ENCODE results near the gene RELT. TPM values are rescaled to one million over a fixed set of nuclear protein-coding genes. Genes with fewer than 3 reads are reported as not detected.

The RELT gene
- total RNA-seq, 2 donors from 2014 or later = 6.5 to 14.2 TPM

DNA sequence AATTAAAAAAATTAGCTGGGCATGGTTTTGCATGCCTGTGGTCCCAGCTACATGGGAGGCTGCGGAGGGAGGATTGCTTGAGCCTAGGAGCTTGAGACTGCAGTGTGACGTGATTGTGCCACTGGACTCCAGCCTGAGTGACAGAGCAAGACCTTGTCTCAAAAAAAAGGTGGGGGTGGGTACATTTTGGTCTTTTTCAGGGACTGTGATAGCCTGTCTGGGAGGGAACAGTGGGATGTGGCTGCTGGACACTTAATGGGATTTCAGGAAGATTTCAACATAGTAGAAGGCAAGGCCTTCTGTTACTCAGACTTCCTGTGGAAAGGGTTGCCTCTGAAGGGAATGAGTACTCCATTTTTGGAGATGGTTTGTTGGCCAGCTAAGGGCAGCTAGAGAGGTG lies 40.6 kb downstream of the RELT start:
- no peak for ATAC-seq (ENCODE audit: insufficient number of reproducible peaks, low FRiP score, low read depth)
- H3K27ac ChIP-seq = no peak overlapping the region
- TF ChIP-seq, protein P1, sequence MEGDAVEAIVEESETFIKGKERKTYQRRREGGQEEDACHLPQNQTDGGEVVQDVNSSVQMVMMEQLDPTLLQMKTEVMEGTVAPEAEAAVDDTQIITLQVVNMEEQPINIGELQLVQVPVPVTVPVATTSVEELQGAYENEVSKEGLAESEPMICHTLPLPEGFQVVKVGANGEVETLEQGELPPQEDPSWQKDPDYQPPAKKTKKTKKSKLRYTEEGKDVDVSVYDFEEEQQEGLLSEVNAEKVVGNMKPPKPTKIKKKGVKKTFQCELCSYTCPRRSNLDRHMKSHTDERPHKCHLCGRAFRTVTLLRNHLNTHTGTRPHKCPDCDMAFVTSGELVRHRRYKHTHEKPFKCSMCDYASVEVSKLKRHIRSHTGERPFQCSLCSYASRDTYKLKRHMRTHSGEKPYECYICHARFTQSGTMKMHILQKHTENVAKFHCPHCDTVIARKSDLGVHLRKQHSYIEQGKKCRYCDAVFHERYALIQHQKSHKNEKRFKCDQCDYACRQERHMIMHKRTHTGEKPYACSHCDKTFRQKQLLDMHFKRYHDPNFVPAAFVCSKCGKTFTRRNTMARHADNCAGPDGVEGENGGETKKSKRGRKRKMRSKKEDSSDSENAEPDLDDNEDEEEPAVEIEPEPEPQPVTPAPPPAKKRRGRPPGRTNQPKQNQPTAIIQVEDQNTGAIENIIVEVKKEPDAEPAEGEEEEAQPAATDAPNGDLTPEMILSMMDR (IDR thresholded peaks at IDR 0.05) = no peak

DNA sequence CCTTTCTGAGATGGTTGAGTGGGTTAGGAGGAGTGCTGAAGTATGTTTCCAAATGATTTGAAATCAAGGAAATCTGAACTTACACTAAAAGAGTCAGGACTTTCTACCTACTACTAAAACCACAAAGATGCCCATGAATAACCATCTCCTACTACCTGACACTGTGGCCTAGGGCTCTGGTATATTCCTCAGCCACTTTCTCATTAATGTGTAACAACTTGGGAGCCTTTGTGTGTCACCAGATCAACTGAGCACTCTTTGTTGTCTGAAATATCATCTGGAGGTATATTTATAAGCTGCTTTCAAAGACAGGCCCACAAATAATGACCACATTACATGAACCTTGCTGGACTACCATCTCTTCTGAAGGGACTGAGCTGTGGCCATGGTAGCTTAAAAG lies 43.9 kb downstream of the RELT start:
- Histone ChIP-seq H3K27ac (no peak overlapping the region), H3K36me3 (peaks cover 3% of the 10 kb centered on the region), H3K27me3 (replicated peaks; ENCODE audit: insufficient read depth) (no peaks in the 10 kb centered on the region), H3K4me1 (ENCODE audit: control insufficient read depth in 1 of 2, low read depth in 2 of 2) (peaks cover 0 to 5% of the 10 kb centered on the region in 2 donors), H3K9me3 (no peaks in the 10 kb centered on the region), H3K4me3 (no peak overlapping the region)
- TF ChIP-seq, protein P1 (IDR thresholded peaks at IDR 0.05) = no peak
- no peak for ATAC-seq (ENCODE audit: insufficient number of reproducible peaks, low FRiP score, low read depth)
- DNase-seq (ENCODE audit: low spot score) = no peak

More for the DNA sequence above, 40.6 kb downstream of the RELT start:
- no peak overlapping the region for H3K4me3 ChIP-seq
- no peaks in the 10 kb centered on the region for H3K9me3 ChIP-seq
- DNase-seq (ENCODE audit: low spot score) = no peak
- H3K27me3 ChIP-seq (replicated peaks; ENCODE audit: insufficient read depth) = no peaks in the 10 kb centered on the region
- H3K36me3 ChIP-seq = peaks cover 3% of the 10 kb centered on the region
- peaks cover 13 to 21% of the 10 kb centered on the region in 2 donors for H3K4me1 ChIP-seq (ENCODE audit: control insufficient read depth in 1 of 2, low read depth in 2 of 2)

DNA sequence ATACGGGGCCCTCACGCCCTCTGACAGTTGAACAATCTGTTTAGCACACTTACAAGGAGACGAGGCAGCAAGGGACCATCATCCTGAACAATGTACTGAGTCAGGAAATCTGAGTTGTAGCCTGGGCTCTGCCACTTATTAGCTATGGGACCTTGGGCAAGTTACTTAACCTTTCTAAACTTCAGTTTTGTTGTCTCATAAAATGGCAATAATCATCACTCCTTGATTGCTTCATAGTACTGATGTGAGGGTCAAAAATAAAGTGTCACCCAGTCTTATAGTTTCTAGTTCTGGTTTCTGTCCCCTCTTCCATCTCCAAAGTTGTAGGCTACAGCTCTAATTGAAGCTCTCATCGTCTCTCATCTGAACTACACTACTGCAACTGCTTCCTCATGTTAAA lies 46.7 kb downstream of the RELT start:
- no peak for DNase-seq (ENCODE audit: low spot score)

DNA sequence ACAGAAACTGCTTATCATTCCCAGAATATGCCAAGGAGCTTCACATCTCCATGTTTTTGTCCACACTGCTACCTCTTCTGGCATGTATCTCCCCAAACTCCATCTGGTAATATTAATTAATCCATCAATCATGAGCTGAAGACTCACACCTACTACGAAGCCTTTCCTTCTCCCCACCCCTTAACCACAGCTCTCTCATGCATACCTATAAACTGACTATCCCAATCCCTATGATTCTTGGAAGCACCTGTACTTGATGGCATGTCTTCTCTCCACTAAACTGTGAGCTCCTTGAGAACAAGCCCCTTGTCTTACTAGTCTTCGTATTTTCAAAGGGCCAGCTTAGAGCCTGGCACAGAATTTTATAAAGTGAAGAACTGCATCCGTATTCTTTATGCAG lies 47.3 kb downstream of the RELT start:
- H3K27ac ChIP-seq = no peak overlapping the region
- ATAC-seq (ENCODE audit: insufficient number of reproducible peaks, low FRiP score, low read depth) = no peak
- H3K27me3 ChIP-seq (replicated peaks; ENCODE audit: insufficient read depth) = no peaks in the 10 kb centered on the region
- TF ChIP-seq, protein P1 (IDR thresholded peaks at IDR 0.05) = no peak
- DNase-seq (ENCODE audit: low spot score) = no peak
- H3K36me3 ChIP-seq = peaks cover 3% of the 10 kb centered on the region
- H3K9me3 ChIP-seq = no peaks in the 10 kb centered on the region
- H3K4me3 ChIP-seq = no peak overlapping the region
- peaks cover 0 to 14% of the 10 kb centered on the region in 2 donors for H3K4me1 ChIP-seq (ENCODE audit: control insufficient read depth in 1 of 2, low read depth in 2 of 2)

More for the DNA sequence above, 46.7 kb downstream of the RELT start:
- H3K27ac ChIP-seq = no peak overlapping the region
- ATAC-seq (ENCODE audit: insufficient number of reproducible peaks, low FRiP score, low read depth) = no peak
- H3K4me1 ChIP-seq (ENCODE audit: control insufficient read depth in 1 of 2, low read depth in 2 of 2) = peaks cover 0 to 14% of the 10 kb centered on the region in 2 donors
- TF ChIP-seq, protein P1 (IDR thresholded peaks at IDR 0.05) = no peak
- H3K4me3 ChIP-seq = no peak overlapping the region
- H3K9me3 ChIP-seq = no peaks in the 10 kb centered on the region
- H3K27me3 ChIP-seq (replicated peaks; ENCODE audit: insufficient read depth) = no peaks in the 10 kb centered on the region
- peaks cover 3% of the 10 kb centered on the region for H3K36me3 ChIP-seq

DNA sequence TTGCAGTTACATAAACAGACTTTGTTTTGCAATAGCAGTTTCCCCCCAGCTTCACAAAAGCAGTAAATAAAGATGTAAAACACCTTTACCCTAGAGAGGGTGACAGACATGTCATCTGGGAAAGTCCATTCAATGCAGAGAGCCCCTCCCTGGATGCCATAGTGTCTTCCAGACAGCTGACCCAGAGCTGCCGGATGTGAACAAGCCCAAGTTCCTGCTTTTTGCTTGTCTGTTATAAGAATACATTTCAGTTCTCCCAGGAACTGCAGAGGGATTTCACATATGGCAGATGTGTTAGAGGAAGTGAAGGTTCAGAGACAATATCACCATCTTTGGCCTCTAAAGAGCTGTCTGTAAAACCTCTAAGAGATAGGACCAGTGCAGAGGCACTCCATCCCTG lies 48.9 kb downstream of the RELT start:
- H3K4me1 ChIP-seq (ENCODE audit: control insufficient read depth in 1 of 2, low read depth in 2 of 2) = peaks cover 0 to 14% of the 10 kb centered on the region in 2 donors
- no peaks in the 10 kb centered on the region for H3K9me3 ChIP-seq
- DNase-seq (ENCODE audit: low spot score) (no peak), ATAC-seq (ENCODE audit: insufficient number of reproducible peaks, low FRiP score, low read depth) (no peak)
- H3K36me3 ChIP-seq = no peaks in the 10 kb centered on the region
- H3K4me3 ChIP-seq = no peak overlapping the region
- TF ChIP-seq, protein P1 (IDR thresholded peaks at IDR 0.05) = no peak
- no peak overlapping the region for H3K27ac ChIP-seq
- no peaks in the 10 kb centered on the region for H3K27me3 ChIP-seq (replicated peaks; ENCODE audit: insufficient read depth)

Data from thoracic aorta (tissue), 2 donors.